Astrocyte (in vitro differentiated cells and primary cell): ENCODE results near the gene GRK2. TPM values are rescaled to one million over a fixed set of nuclear protein-coding genes. Genes with fewer than 3 reads are reported as not detected.

Experiments used
- DNase-seq: peaks from one replicate; pipeline ENCODE4 v3.0.0-alpha.2; 2010; ENCODE audit warnings: low read depth
- FAIRE-seq: peaks from 2 replicates; lab custom pipeline; 2011; peaks lifted over from hg19 to GRCh38; lab: Jason Lieb, UNC
- H2AFZ ChIP-seq: 2 replicates; pipeline ENCODE4 v1.6.0; 2012; ENCODE audit warnings: low read depth, low read length, inconsistent platforms
- H3K27ac ChIP-seq: 2 replicates; pipeline ENCODE4 v1.5.1; 2011; ENCODE audit warnings: low read depth, low read length, inconsistent platforms
- H3K27me3 ChIP-seq: 2 replicates; pipeline ENCODE4 v1.6.0; 2011; ENCODE audit warnings: low read length, inconsistent platforms; ENCODE audit not compliant: insufficient read depth
- H3K36me3 ChIP-seq: 2 replicates; pipeline ENCODE4 v1.5.1; 2011; ENCODE audit warnings: low read length, inconsistent platforms; ENCODE audit not compliant: insufficient read depth
- H3K4me1 ChIP-seq: 2 replicates; pipeline ENCODE4 v1.5.1; 2011; ENCODE audit warnings: low read length, inconsistent platforms; ENCODE audit not compliant: insufficient read depth
- H3K4me2 ChIP-seq: 2 replicates; pipeline ENCODE4 v1.6.0; 2012; ENCODE audit warnings: low read length, inconsistent platforms
- H3K4me3 ChIP-seq: 2 replicates; pipeline ENCODE4 v1.5.1; 2011; ENCODE audit warnings: low read depth, mild to moderate bottlenecking, low read length, inconsistent platforms; ENCODE audit not compliant: insufficient read depth
- H3K79me2 ChIP-seq: 2 replicates; pipeline ENCODE4 v1.6.0; 2012; ENCODE audit warnings: mild to moderate bottlenecking, low read length, inconsistent platforms; ENCODE audit not compliant: insufficient read depth
- H3K9ac ChIP-seq: 2 replicates; pipeline ENCODE4 v1.6.0; 2012; ENCODE audit warnings: mild to moderate bottlenecking, low read length, inconsistent platforms
- H3K9me3 ChIP-seq: 2 replicates; pipeline ENCODE4 v1.5.1; 2012; ENCODE audit warnings: low read depth, mild to moderate bottlenecking, low read length, inconsistent platforms; ENCODE audit not compliant: insufficient read depth
- H4K20me1 ChIP-seq: 2 replicates; pipeline ENCODE4 v1.6.0; 2012; ENCODE audit warnings: low read length, inconsistent platforms; ENCODE audit not compliant: insufficient read depth
- H3K27ac Mint-ChIP-seq: one replicate; pipeline ENCODE4 v1.8.0; 2021; ENCODE audit warnings: mild to moderate bottlenecking, mixed read lengths; ENCODE audit not compliant: unreplicated experiment
- H3K27me3 Mint-ChIP-seq: one replicate; pipeline ENCODE4 v1.8.0; 2021; ENCODE audit warnings: low read depth, mixed read lengths; ENCODE audit not compliant: unreplicated experiment
- H3K36me3 Mint-ChIP-seq: one replicate; pipeline ENCODE4 v1.8.0; 2021; ENCODE audit warnings: low read depth, mixed read lengths; ENCODE audit not compliant: unreplicated experiment
- H3K4me1 Mint-ChIP-seq: one replicate; pipeline ENCODE4 v1.8.0; 2021; ENCODE audit warnings: low read depth, mixed read lengths; ENCODE audit not compliant: unreplicated experiment
- H3K4me3 Mint-ChIP-seq: one replicate; pipeline ENCODE4 v1.8.0; 2021; ENCODE audit warnings: mild to moderate bottlenecking, moderate library complexity, mixed read lengths; ENCODE audit not compliant: unreplicated experiment
- H3K9me3 Mint-ChIP-seq: one replicate; pipeline ENCODE4 v1.8.0; 2021; ENCODE audit warnings: mild to moderate bottlenecking, mixed read lengths; ENCODE audit not compliant: unreplicated experiment
- CTCF ChIP-seq: IDR thresholded peaks from 2 replicates; pipeline ENCODE4 v1.5.1; 2011; ENCODE audit warnings: low read depth, mild to moderate bottlenecking, inconsistent platforms, low read length, moderate library complexity; ENCODE audit not compliant: insufficient read depth
- EZH2 ChIP-seq: IDR thresholded peaks from 2 replicates; pipeline ENCODE4 v1.6.1; 2012; ENCODE audit warnings: mild to moderate bottlenecking, low read length, inconsistent platforms; ENCODE audit not compliant: insufficient read depth
- total RNA-seq: library from RNA; stranded (reverse); gene quantifications from 2 replicates; pipeline ENCODE4 v1.2.1, GENCODE V29; 2021

The GRK2 gene
- total RNA-seq, 1 donor from 2014 or later, result 34.0 TPM

- Mint-ChIP-seq H3K4me1 (peaks cover 18% of the 10 kb centered on the region), H3K9me3 (no peaks in the 10 kb centered on the region), H3K4me3 (no peak overlapping the region), H3K36me3 (peaks cover 31% of the 10 kb centered on the region), H3K27me3 (no peaks in the 10 kb centered on the region), H3K27ac (no peak overlapping the region)
- no peaks in the 10 kb centered on the region for H3K9me3 ChIP-seq
- H3K4me1 ChIP-seq, result no peaks in the 10 kb centered on the region
- H3K27me3 ChIP-seq, result no peaks in the 10 kb centered on the region
- no peak overlapping the region for H3K27ac ChIP-seq
- no peak overlapping the region for H3K9ac ChIP-seq
- DNase-seq (no peak), FAIRE-seq (no peak)
- H3K79me2 ChIP-seq, result peaks cover 19% of the 10 kb centered on the region
- H2AFZ ChIP-seq, result no peak overlapping the region
- H4K20me1 ChIP-seq, result peaks cover 76% of the 10 kb centered on the region
- no peak overlapping the region for H3K4me2 ChIP-seq
- peaks cover 73% of the 10 kb centered on the region for H3K36me3 ChIP-seq
- no peak overlapping the region for H3K4me3 ChIP-seq
- TF ChIP-seq CTCF (no peak), EZH2 (no peak)
Measured at GRCh38 chr11:67253872-67254624, 12.2 kb upstream of the GRK2 start.

GRCh38 chr11:67254798-67255197 is 11.5 kb upstream of the GRK2 start:
- H3K4me2 ChIP-seq, result no peak overlapping the region
- Mint-ChIP-seq H3K9me3 (no peaks in the 10 kb centered on the region), H3K4me1 (peaks cover 13% of the 10 kb centered on the region), H3K27ac (peak overlapping the region; percentile 34), H3K27me3 (no peaks in the 10 kb centered on the region), H3K4me3 (no peak overlapping the region), H3K36me3 (peaks cover 28% of the 10 kb centered on the region)
- H3K27ac ChIP-seq, result no peak overlapping the region
- H3K9me3 ChIP-seq, result no peaks in the 10 kb centered on the region
- no peak for FAIRE-seq
- peaks cover 14% of the 10 kb centered on the region for H3K79me2 ChIP-seq
- H3K4me1 ChIP-seq, result no peaks in the 10 kb centered on the region
- no peak overlapping the region for H3K4me3 ChIP-seq
- peaks cover 65% of the 10 kb centered on the region for H3K36me3 ChIP-seq
- H4K20me1 ChIP-seq, result peaks cover 68% of the 10 kb centered on the region
- no peaks in the 10 kb centered on the region for H3K27me3 ChIP-seq
- H3K9ac ChIP-seq, result no peak overlapping the region
- TF ChIP-seq CTCF, result no peak
- no peak for TF ChIP-seq EZH2
- no peak overlapping the region for H2AFZ ChIP-seq
- DNase-seq, result no peak

- Mint-ChIP-seq H3K27ac (no peak overlapping the region), H3K27me3 (no peaks in the 10 kb centered on the region), H3K36me3 (peaks cover 28% of the 10 kb centered on the region), H3K4me1 (peaks cover 13% of the 10 kb centered on the region), H3K4me3 (no peak overlapping the region), H3K9me3 (no peaks in the 10 kb centered on the region)
- Histone ChIP-seq H3K27me3 (no peaks in the 10 kb centered on the region), H3K9ac (no peak overlapping the region), H3K4me3 (no peak overlapping the region), H3K4me2 (no peak overlapping the region), H3K27ac (no peak overlapping the region), H2AFZ (no peak overlapping the region), H3K4me1 (no peaks in the 10 kb centered on the region), H3K36me3 (peaks cover 61% of the 10 kb centered on the region), H4K20me1 (peaks cover 62% of the 10 kb centered on the region), H3K9me3 (no peaks in the 10 kb centered on the region), H3K79me2 (peaks cover 8% of the 10 kb centered on the region)
- TF ChIP-seq CTCF (no peak), EZH2 (no peak)
- no peak for DNase-seq
- FAIRE-seq, result no peak
Measured at GRCh38 chr11:67255353-67255752, 10.9 kb upstream of the GRK2 start.
